ENCODE data around the gene PKIG. TPM values are rescaled to one million over a fixed set of nuclear protein-coding genes. Genes with fewer than 3 reads are reported as not detected.
"Not testable (repeated sequence)": the region's sequence is repeated elsewhere in the genome, so short reads cannot be mapped to it uniquely, and the experiment has no call there.

The PKIG gene
- total RNA-seq, 1 experiment from 2014 or later = 51.8 TPM

GRCh38 chr20:44640522-44640921, 58.1 kb downstream of the PKIG start:
- no peak for DNase-seq (ENCODE audit: low read depth)

GRCh38 chr20:44641325-44641724, 58.9 kb downstream of the PKIG start:
- no peak for DNase-seq (ENCODE audit: low read depth)

- DNase-seq (ENCODE audit: low read depth) = peak; percentile 77
Measured at GRCh38 chr20:44642203-44643153, 60.1 kb downstream of the PKIG start.

- no peak for DNase-seq (ENCODE audit: low read depth)
Measured at GRCh38 chr20:44643154-44643519, 60.8 kb downstream of the PKIG start.

GRCh38 chr20:44643596-44644229, 61.3 kb downstream of the PKIG start:
- peak; percentile 88 for DNase-seq (ENCODE audit: low read depth)

GRCh38 chr20:44644230-44644617, 61.8 kb downstream of the PKIG start:
- no peak for DNase-seq (ENCODE audit: low read depth)

- DNase-seq (ENCODE audit: low read depth) = no peak
Measured at GRCh38 chr20:44644667-44645131, 62.3 kb downstream of the PKIG start.

GRCh38 chr20:44646023-44646640, 63.8 kb downstream of the PKIG start:
- DNase-seq (ENCODE audit: low read depth) = peak; percentile 41

- peak; percentile 30 for DNase-seq (ENCODE audit: low read depth)
Measured at GRCh38 chr20:44646641-44647274, 64.4 kb downstream of the PKIG start.

GRCh38 chr20:44648068-44648467, 65.7 kb downstream of the PKIG start:
- DNase-seq (ENCODE audit: low read depth) = no peak

GRCh38 chr20:44648579-44648978, 66.2 kb downstream of the PKIG start:
- DNase-seq (ENCODE audit: low read depth) = no peak

GRCh38 chr20:44649126-44649525, 66.7 kb downstream of the PKIG start:
- no peak for DNase-seq (ENCODE audit: low read depth)

- no peak for DNase-seq (ENCODE audit: low read depth)
Measured at GRCh38 chr20:44649976-44650375, 67.6 kb downstream of the PKIG start.

- DNase-seq (ENCODE audit: low read depth) = no peak
Measured at GRCh38 chr20:44650771-44651433, 68.5 kb downstream of the PKIG start.

GRCh38 chr20:44651434-44651683, 69.0 kb downstream of the PKIG start:
- no peak for DNase-seq (ENCODE audit: low read depth)

GRCh38 chr20:44651684-44652423, 69.5 kb downstream of the PKIG start, which contains the start of gene ADA:
ADA (minus strand) TSS chr20:44651699; CDS start chr20:44651607, 92 bp downstream.
- peak; percentile 56 for DNase-seq (ENCODE audit: low read depth)

- DNase-seq (ENCODE audit: low read depth) = no peak
Measured at GRCh38 chr20:44653546-44653945, 71.2 kb downstream of the PKIG start.

- not testable (repeated sequence) for DNase-seq (ENCODE audit: low read depth)
Measured at GRCh38 chr20:44654210-44654609, 71.8 kb downstream of the PKIG start.

- no peak for DNase-seq (ENCODE audit: low read depth)
Measured at GRCh38 chr20:44656448-44656847, 74.1 kb downstream of the PKIG start.

GRCh38 chr20:44657875-44658274, 75.5 kb downstream of the PKIG start:
- DNase-seq (ENCODE audit: low read depth) = no peak

- DNase-seq (ENCODE audit: low read depth) = no peak
Measured at GRCh38 chr20:44658810-44659209, 76.4 kb downstream of the PKIG start.
